ENCODE data around the gene OR6X1.

Gene OR6X1

GRCh38 chr11:123704341-123704740, 50.0 kb downstream of the OR6X1 start:
- no peaks in the 10 kb centered on the region for H3K36me3 ChIP-seq (ENCODE audit: control insufficient read depth, low read length)
- H3K4me1 ChIP-seq (ENCODE audit: control insufficient read depth, low read length): peaks cover 52% of the 10 kb centered on the region
- H3K9me3 ChIP-seq (ENCODE audit: control insufficient read depth, insufficient read depth, low read length): peaks cover 7% of the 10 kb centered on the region; the same call in 1 of the 2 replicates
- no peaks in the 10 kb centered on the region for H4K20me1 ChIP-seq (ENCODE audit: control insufficient read depth, insufficient read depth, low read depth, low read length)
- no peak for TF ChIP-seq CTCF (IDR thresholded peaks at IDR 0.05; ENCODE audit: low read depth, low read length, poor library complexity, severe bottlenecking)
- no peak for TF ChIP-seq EZH2phosphoT487 (IDR thresholded peaks at IDR 0.05; ENCODE audit: borderline replicate concordance, low read length)
- no peak overlapping the region for H3K27ac ChIP-seq (ENCODE audit: low read depth, low read length)
- no peaks in the 10 kb centered on the region for H3F3A ChIP-seq (ENCODE audit: control insufficient read depth, insufficient read depth)
- no peaks in the 10 kb centered on the region for H3K27me3 ChIP-seq (ENCODE audit: control insufficient read depth, low read length)
- no peaks in the 10 kb centered on the region for H3K9me2 ChIP-seq (replicated peaks; ENCODE audit: control insufficient read depth, low read length)
- no peak overlapping the region for H3K4me2 ChIP-seq (ENCODE audit: low read length)
- H3K4me3 ChIP-seq (ENCODE audit: low read length): no peak overlapping the region
- H3K79me2 ChIP-seq (ENCODE audit: control insufficient read depth, low read length): no peaks in the 10 kb centered on the region
